Measurements from ENCODE around the gene MSANTD1.

- TF ChIP-seq CTCF (IDR thresholded peaks at IDR 0.05) = no peak
- TF ChIP-seq EP300 (IDR thresholded peaks at IDR 0.05) = no peak
Measured at GRCh38 chr4:3232001-3232400, 17.0 kb upstream of the MSANTD1 start.

Data from ovary (tissue), 3 donors.